Diencephalon (tissue), 1 donor: Measurements from ENCODE around the gene LBHD2. TPM values are rescaled to one million over a fixed set of nuclear protein-coding genes. Genes with fewer than 3 reads are reported as not detected.

Source experiments
- total RNA-seq: library from RNA; depleted of rRNA; stranded (reverse); fragments of >200 nt; gene quantifications from one replicate; pipeline ENCODE4 v1.2.3, GENCODE V29; 2014

Gene LBHD2
- 1.2 TPM for total RNA-seq

DNA sequence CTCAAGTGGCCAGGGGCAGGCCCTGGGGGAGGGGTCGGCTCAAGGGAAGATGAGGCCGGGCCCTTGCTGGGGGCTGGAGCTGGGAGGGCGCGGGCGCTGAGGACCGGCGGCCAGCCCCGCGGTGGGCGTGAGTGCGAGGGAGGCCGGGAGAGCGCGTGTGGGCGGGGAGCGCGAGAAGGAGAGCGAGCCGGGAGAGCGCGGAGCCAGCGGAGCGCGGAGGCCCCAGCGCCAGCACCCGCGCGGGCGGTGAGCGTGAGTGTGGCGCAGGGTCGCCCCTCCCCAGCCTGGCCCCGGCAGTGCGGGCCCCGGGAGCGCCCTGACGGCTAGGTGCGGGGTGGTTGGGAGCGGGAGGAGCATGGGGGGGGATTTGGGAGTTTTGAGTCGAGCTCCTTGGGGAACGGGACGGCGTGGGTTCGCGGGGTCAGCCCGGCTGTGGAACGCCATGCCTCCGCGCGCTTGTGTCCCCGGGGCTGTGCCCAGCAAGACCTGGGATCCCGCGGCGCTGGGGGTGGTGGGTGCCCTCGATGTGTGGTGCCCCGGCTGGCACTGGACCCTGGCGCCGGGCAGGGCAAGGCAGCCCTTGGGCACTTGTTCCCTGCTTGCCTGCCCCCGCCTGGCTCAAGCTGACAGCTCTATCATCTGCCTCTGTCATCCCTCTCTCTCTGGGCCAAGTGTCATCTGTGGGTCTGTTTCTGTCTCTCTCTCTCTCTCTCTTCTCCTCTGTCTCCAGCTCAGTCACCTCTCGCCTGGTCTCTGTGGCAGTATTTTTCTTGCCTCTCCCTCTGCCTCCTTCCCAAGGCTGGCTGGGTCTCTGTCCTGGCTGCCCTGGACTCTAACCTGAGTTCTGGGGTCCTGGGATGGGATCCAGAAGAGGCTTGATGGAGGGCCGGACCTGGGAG is at the start of gene LBHD2:
Gene LBHD2 (plus strand): TSS at position 190 of the 899 bp plus-strand sequence. CDS start 1,803 bp downstream, outside the sequence.

DNA sequence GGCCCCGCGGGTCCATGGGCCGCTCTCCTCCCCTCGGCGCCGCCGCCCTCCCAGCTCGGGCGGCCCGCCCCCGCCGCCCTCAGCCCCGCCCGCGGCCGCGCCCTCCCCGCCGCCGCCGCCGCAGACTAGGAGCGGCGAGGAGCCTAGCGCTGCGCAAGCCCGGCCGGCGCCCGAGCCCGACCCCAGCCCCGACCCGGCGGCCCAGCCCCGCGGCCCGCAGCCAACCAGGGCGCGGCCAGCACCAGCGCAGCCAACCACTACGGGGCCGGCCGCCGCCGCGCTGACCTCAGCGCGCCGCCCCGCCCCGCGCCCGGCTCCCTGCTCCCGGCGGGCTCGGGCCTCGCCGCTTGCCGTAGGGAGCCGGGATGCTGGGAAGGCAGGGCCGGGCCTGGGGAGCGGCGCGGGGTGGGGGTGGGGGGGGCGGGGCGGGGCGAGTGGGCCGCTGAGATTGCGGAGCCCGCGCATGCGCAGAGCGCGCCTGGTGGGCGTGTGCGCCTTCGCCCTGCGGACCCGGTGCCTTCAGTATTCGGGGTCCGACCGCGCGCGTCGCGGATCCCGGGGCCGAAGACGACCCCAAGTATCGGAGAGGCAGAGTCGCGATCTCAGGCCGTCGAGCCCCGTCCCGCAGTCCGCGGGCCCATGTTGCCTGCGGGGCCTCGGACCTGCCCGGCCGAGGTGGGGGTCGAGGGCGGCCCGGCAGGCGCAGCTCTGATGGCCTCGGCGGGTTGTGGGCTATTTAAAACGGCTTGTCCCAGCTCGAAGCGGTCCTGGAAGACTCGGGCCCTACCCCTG is 26.4 kb upstream of the LBHD2 start, which contains the start of gene CDC42BPB:
Gene CDC42BPB (minus strand): TSS at position 178 of the 792 bp plus-strand sequence. CDS start 376 bp downstream, outside the sequence.

DNA sequence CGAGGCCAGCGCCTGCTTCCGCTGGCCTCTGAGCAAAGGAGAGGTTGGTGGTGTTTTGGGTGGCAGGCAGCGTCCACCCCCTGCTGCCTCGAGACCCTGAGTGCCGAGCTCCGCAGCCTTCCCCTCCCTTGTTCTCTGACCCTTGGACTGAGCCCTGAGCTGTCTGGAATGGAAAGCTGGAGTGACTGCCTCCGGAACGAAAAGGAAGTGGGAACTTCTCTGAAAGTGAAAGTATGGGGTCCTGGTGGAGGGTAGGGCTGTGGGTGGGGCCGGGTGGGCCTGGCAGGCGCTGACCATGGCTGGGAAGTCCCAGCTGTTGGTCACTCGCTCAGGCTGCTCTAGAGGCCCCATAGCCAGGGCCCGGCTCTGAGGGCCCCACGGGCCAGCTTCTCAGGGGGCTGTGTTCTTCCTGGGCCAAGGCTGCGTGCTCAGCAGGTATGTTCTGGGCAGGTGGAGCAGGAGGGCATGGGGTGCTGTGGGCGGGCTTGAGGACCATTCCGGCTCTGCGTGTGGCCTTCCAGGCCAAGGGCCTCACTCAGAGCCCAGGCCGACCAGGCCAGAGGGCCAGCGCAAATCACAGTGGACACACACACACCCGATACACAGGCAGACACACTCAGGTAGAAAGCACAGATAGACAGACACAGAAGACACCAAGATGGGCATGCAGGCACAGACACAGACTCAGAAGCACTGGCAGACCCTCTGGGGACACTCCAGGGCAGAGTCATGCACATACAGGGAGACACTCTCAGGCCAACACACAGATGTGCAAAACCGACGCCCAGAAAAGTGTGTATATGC is 10.6 kb downstream of the LBHD2 start, which contains the start of gene EXOC3L4:
Gene EXOC3L4 (plus strand): TSS at position 320 of the 804 bp plus-strand sequence. CDS start 5,495 bp downstream, outside the sequence.

DNA sequence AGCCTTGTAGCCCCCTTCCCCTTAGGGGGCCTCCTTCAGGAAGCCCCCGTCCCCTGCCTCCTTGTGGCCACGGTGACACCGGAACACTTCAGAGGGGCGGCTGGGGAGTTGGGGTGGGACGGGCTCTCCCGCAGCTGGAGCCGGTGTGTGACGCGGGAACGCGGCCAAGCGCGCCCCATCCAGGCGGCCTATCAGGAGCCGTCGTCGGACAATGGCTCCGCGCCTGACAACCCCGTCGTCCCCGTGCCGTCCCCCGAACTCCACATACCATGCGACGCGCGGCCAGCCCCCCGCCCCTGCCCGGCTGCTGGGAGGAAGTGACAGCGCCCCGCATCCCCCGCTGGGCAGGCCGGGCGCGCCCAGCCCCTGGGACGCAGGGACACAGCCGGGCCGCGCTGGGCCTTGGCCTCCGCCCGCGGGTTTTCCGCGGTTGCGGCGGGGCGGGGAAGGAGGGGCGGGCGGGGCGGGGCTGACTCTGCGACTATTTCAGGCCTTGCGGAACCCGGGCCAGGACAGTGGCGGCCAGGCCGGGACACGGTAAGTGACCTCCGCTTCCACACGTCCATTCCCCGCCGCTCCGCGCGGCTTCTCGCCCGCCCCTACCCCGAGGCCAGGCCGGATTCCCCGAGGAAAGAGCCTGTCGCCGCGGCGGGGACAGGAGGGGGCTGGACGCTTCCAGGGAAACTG is 39.1 kb downstream of the LBHD2 start, which contains the start of gene TNFAIP2:
Gene TNFAIP2 (plus strand): TSS at position 515 of the 687 bp plus-strand sequence. CDS start 2,997 bp downstream, outside the sequence.

Other genes with a start within 250 kb of the LBHD2 start
- 0.23 TPM for gene AMN, start 161.5 kb upstream of the LBHD2 start, total RNA-seq
- 110 TPM for gene CDC42BPB, start 26.7 kb upstream of the LBHD2 start, total RNA-seq
- gene EXOC3L4, start 10.5 kb downstream of the LBHD2 start, total RNA-seq, result 0.46 TPM
- 12.7 TPM for gene TNFAIP2, start 39.3 kb downstream of the LBHD2 start, total RNA-seq